IMR-90 (cell line): ENCODE data around the gene TMEM231. TPM values are rescaled to one million over a fixed set of nuclear protein-coding genes. Genes with fewer than 3 reads are reported as not detected.
"Not testable (repeated sequence)": the region's sequence is repeated elsewhere in the genome, so short reads cannot be mapped to it uniquely, and the experiment has no call there.

Experiments used
- ATAC-seq: fragments of 200-7000 bp; cut with Tn5 transposase; 2 replicates; pipeline ENCODE4 v1.9.1; 2020; ENCODE audit warnings: low read depth, mild to moderate bottlenecking, moderate library complexity
- BruUV-seq: library from RNA; stranded (reverse); fragments of 400-500 nt; replicated peaks from 2 replicates; lab custom pipeline; 2021; lab: Mats Ljungman, UMichigan
- CTCF ChIA-PET: fragments of 300-600 bp; formaldehyde crosslinking; extraction: SDS; loops from one replicate; lab custom pipeline; 2021; ENCODE audit warnings: antibody characterized with exemption; lab: Yijun Ruan, JAX
- POLR2A ChIA-PET: fragments of 300-600 bp; sonication (Branson Sonifier 250); formaldehyde crosslinking; loops from one replicate; lab custom pipeline; 2022; ENCODE audit warnings: antibody characterized with exemption; ENCODE audit not compliant: unreplicated experiment; lab: Charles Lee
- DNase-seq: peaks from one replicate; pipeline ENCODE4 v3.0.0; 2013
- H2AFZ ChIP-seq: replicated peaks from 2 replicates; pipeline ENCODE3; 2013; ENCODE audit warnings: low read length, mild to moderate bottlenecking; ENCODE audit not compliant: poor library complexity
- H2AK5ac ChIP-seq: 2 replicates; pipeline ENCODE4 v1.6.1; 2013; ENCODE audit warnings: low read depth, low read length, inconsistent platforms
- H2AK9ac ChIP-seq: replicated peaks from 2 replicates; pipeline ENCODE3; 2013; ENCODE audit warnings: mild to moderate bottlenecking, low read depth, low read length, moderate library complexity; ENCODE audit not compliant: poor library complexity
- H2BK120ac ChIP-seq: 2 replicates; pipeline ENCODE4 v1.6.1; 2013; ENCODE audit warnings: low read depth, low read length, inconsistent platforms
- H2BK15ac ChIP-seq: 3 replicates; pipeline ENCODE4 v1.6.1; 2013; ENCODE audit warnings: low read depth, low read length, inconsistent platforms
- H2BK20ac ChIP-seq: 2 replicates; pipeline ENCODE4 v1.6.1; 2013; ENCODE audit warnings: low read depth, mild to moderate bottlenecking, inconsistent platforms, low read length, moderate library complexity
- H2BK5ac ChIP-seq: 2 replicates; pipeline ENCODE4 v1.6.1; 2013; ENCODE audit warnings: mild to moderate bottlenecking, low read depth, low read length, inconsistent platforms; ENCODE audit not compliant: poor library complexity, severe bottlenecking
- H3K14ac ChIP-seq: replicated peaks from 2 replicates; pipeline ENCODE4 v1.6.1; 2013; ENCODE audit warnings: low read depth, low read length, inconsistent platforms
- H3K18ac ChIP-seq: 2 replicates; pipeline ENCODE4 v1.6.1; 2013; ENCODE audit warnings: low read depth, low read length, control low read depth
- H3K23ac ChIP-seq: 2 replicates; pipeline ENCODE4 v1.6.1; 2013; ENCODE audit warnings: low read depth, low read length, inconsistent platforms
- H3K27ac ChIP-seq: 2 replicates; pipeline ENCODE4 v1.5.1; 2013; ENCODE audit warnings: mild to moderate bottlenecking, control low read depth, low read length; ENCODE audit not compliant: insufficient read depth
- H3K27me3 ChIP-seq: 2 replicates; pipeline ENCODE4 v1.6.1; 2013; ENCODE audit warnings: low read length; ENCODE audit not compliant: control insufficient read depth, insufficient read depth
- H3K36me3 ChIP-seq: 2 replicates; pipeline ENCODE4 v1.6.1; 2013; ENCODE audit warnings: low read length, mixed read lengths; ENCODE audit not compliant: control insufficient read depth, insufficient read depth
- H3K4ac ChIP-seq: 2 replicates; pipeline ENCODE4 v1.6.1; 2013; ENCODE audit warnings: low read depth, low read length, inconsistent platforms
- H3K4me1 ChIP-seq: 2 replicates; pipeline ENCODE4 v1.6.1; 2013; ENCODE audit warnings: low read length, mixed read lengths; ENCODE audit not compliant: control insufficient read depth, insufficient read depth
- H3K4me2 ChIP-seq: 2 replicates; pipeline ENCODE4 v1.6.1; 2013; ENCODE audit warnings: low read depth, mild to moderate bottlenecking, control low read depth, low read length, moderate library complexity
- H3K4me3 ChIP-seq: 2 replicates; pipeline ENCODE4 v1.5.1; 2013; ENCODE audit warnings: low read depth, mild to moderate bottlenecking, control low read depth, low read length, moderate library complexity; ENCODE audit not compliant: insufficient read depth
- H3K56ac ChIP-seq: 2 replicates; pipeline ENCODE4 v1.6.1; 2013; ENCODE audit warnings: low read length, inconsistent platforms; ENCODE audit not compliant: insufficient read depth; ENCODE audit errors: extremely low read depth
- H3K79me1 ChIP-seq, 2 experiments: 2 replicates each; pipeline ENCODE4 v1.6.1; 2013; ENCODE audit warnings: low read length in 2 of 2, inconsistent platforms in 1 of 2, low read depth in 1 of 2
- H3K9ac ChIP-seq: 2 replicates; pipeline ENCODE4 v1.6.1; 2013; ENCODE audit warnings: low read depth, low read length, control low read depth
- H3K9me1 ChIP-seq: 2 replicates; pipeline ENCODE4 v1.6.1; 2013; ENCODE audit warnings: low read length, inconsistent platforms; ENCODE audit not compliant: insufficient read depth
- H3K9me3 ChIP-seq: 2 replicates; pipeline ENCODE4 v1.6.1; 2013; ENCODE audit warnings: low read length; ENCODE audit not compliant: control insufficient read depth, insufficient read depth
- H4K20me1 ChIP-seq: 2 replicates; pipeline ENCODE4 v1.6.1; 2013; ENCODE audit warnings: low read length, inconsistent platforms; ENCODE audit not compliant: insufficient read depth
- H4K5ac ChIP-seq: 2 replicates; pipeline ENCODE4 v1.6.1; 2013; ENCODE audit warnings: mild to moderate bottlenecking, low read depth, low read length, control low read depth
- H4K8ac ChIP-seq, 2 experiments: 2 replicates each; pipeline ENCODE4 v1.6.1; 2013; ENCODE audit warnings: low read depth in 2 of 2, low read length in 2 of 2, control low read depth in 1 of 2, inconsistent platforms in 1 of 2
- H4K91ac ChIP-seq: 2 replicates; pipeline ENCODE4 v1.6.1; 2013; ENCODE audit warnings: low read depth, low read length, inconsistent platforms; ENCODE audit not compliant: insufficient read depth
- WGBS, 2 experiments: methylation state at CpG; one replicate each; pipeline versions ENCODE4 v1.1.5 to v1.1.7; 2013; ENCODE audit warnings: missing lambda C conversion rate in 2 of 2; ENCODE audit not compliant: insufficient read length in 1 of 2; ENCODE audit errors: extremely low coverage in 2 of 2; 5-methylcytosine and 5-hydroxymethylcytosine counted together
- dilution Hi-C: fragments of 300-500 bp; cut with HindIII; formaldehyde crosslinking; loops from one replicate; pipeline ENCODE4 v1.14.3; 2018; ENCODE audit warnings: low sequenced_read_pairs; ENCODE audit not compliant: unreplicated experiment
- in situ Hi-C: fragments of 300-500 bp; cut with MboI; formaldehyde crosslinking; loops from 3 replicates; pipeline ENCODE4 v1.14.3; 2019; ENCODE audit warnings: low sequenced_read_pairs, inconsistent platforms, mixed read lengths
- intact Hi-C: fragments of 100-400 bp; cut with micrococcal nuclease; formaldehyde crosslinking; loops from 2 replicates; pipeline ENCODE4 v1.10.0; 2022
- polyA plus RNA-seq, 3 experiments: library from polyadenylated mRNA; depleted of rRNA; stranded (reverse); fragments of >200 nt; gene quantifications; 2 replicates each; pipeline ENCODE4 v1.2.3, GENCODE V29; 2012; ENCODE audit warnings: low replicate concordance in 1 of 3
- total RNA-seq: library from RNA; depleted of rRNA; stranded (reverse); fragments of >200 nt; gene quantifications from 2 replicates; pipeline ENCODE4 v1.2.3, GENCODE V29; 2012

Gene TMEM231
- total and polyA plus RNA-seq, 2 of the 4 experiments (the other 2 are of a cell fraction) = 10.6 to 15.4 TPM

DNA sequence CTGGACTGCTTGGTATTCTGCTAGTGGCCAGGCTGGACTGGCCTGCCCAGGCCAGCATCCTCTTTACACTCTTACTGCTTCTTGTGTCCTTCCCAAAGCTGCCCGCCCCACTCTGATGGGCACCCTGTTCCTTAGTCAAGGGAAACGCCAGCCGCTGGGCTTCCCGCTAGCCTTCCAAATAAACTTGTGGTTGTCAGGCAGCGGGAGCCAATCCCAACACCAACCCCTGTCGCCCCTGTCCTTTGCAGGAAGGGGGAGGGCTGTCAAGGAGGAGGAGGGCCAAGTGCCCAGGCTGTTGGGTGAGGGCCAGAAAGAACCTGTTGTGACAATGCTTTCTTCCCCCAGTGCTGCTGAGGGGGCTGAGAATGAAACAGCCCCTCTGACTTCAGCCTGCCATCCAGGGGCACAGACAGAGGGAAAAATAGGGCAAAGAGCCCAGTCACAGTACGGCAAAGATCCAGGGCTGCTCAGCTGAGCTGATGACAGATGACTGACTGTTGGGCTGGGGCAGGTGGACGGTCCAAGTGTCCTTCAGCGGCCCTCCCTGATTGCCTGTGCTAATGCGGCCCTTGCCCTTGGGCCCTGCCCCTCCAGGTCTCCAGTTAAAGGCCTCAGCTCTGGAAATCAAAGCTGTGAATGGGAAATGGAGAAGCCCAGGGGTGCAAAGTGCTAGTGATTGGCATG is 17.0 kb downstream of the TMEM231 start:
- WGBS, 2 experiments = no CpG with 5 or more reads among the region's 10 CpGs
- H3K4me3 ChIP-seq, CTCF ChIA-PET: not testable (repeated sequence)

More for the DNA sequence above, 17.0 kb downstream of the TMEM231 start:
- H4K8ac ChIP-seq, H3K36me3 ChIP-seq, H3K9me3 ChIP-seq, dilution Hi-C loops, H3K79me1 ChIP-seq, ATAC-seq, H3K56ac ChIP-seq, DNase-seq, H3K23ac ChIP-seq, H3K4me1 ChIP-seq, H3K27me3 ChIP-seq, H2AK5ac ChIP-seq, H2AFZ ChIP-seq, H4K91ac ChIP-seq, H2BK120ac ChIP-seq, H2BK5ac ChIP-seq, H2BK20ac ChIP-seq, H4K20me1 ChIP-seq, H4K5ac ChIP-seq, H2BK15ac ChIP-seq, in situ Hi-C loops, BruUV-seq, intact Hi-C loops, POLR2A ChIA-PET, H3K14ac ChIP-seq, H3K4ac ChIP-seq, H3K9me1 ChIP-seq, H3K27ac ChIP-seq, H3K4me2 ChIP-seq, H3K9ac ChIP-seq, H2AK9ac ChIP-seq, H3K18ac ChIP-seq: not testable (repeated sequence)
